Measurements from ENCODE around the gene CERK. TPM values are rescaled to one million over a fixed set of nuclear protein-coding genes. Genes with fewer than 3 reads are reported as not detected.

The CERK gene
- total RNA-seq, 2 donors from 2014 or later = 164 to 174 TPM

DNA sequence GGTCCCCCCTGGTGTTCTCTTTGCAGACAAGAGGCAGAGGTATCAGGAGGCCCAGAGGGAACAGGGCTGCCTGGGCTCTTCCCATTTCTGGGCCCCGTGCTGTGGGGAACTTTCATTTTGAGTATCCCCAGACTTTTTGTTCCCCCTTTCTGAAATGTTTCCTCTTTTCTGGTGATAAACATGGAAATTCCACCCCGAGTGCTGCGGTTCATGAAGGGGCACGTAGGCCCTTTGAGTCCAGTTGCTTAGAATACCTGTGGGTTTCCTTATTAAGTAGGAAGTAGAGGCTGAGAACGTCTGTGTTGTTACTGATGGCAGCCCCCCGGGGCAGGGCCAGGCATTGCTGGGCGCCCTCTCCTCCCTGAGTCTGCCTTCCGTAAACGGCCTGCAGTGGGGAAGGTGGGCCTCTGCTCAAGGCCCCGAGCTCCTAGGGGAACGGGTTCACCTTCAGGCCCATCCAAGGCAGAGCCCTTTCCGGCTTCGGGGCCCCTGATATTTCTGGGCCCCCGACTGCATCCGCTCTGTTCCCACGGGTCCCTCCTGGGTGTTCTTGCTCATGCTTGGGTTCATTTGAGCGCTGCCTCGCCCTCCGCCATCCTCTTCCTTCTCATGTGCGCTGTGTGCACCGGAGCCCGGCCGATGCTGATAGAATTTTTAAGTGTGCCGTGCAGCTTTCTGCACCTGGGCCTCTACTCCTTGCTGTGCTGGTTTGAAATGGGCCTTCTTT lies 36.4 kb upstream of the CERK start:
- H3K27me3 Mint-ChIP-seq = no peaks in the 10 kb centered on the region
- no peaks in the 10 kb centered on the region for H3K9me3 ChIP-seq (ENCODE audit: control insufficient read depth, low read length, poor library complexity, severe bottlenecking)
- peak overlapping the region; percentile 87 for H3K4me3 Mint-ChIP-seq
- H3K27ac Mint-ChIP-seq = peak overlapping the region; percentile 99
- ATAC-seq (peak; percentile 52), DNase-seq (no peak)
- H3K36me3 Mint-ChIP-seq (ENCODE audit: low read depth) = peaks cover 2% of the 10 kb centered on the region
- H3K4me1 Mint-ChIP-seq = peaks cover 67% of the 10 kb centered on the region

DNA sequence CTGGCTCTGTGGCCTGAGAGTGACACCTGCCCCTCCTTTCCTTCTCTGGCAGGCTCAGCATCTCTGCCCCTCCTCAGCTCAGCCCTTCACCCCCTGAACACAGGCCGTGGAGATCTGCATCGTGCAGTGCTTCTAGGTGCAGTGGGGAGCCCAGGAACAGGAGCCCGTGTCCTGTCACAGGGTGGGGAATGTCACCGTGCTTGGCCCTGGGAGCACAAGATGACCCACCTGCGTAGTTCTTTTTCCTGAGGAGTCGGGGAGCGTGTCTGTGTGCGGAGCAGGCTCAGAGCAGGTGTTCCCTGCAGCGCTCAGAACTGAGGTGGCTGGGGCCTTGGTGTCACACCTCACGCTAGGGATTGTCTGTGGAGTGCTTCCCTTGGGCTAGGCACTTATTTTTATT lies 35.0 kb upstream of the CERK start:
- Mint-ChIP-seq H3K36me3 (ENCODE audit: low read depth) (peaks cover 2% of the 10 kb centered on the region), H3K4me3 (peak overlapping the region; percentile 55), H3K4me1 (peaks cover 76% of the 10 kb centered on the region), H3K27ac (peak overlapping the region; percentile 99), H3K27me3 (no peaks in the 10 kb centered on the region)
- no peaks in the 10 kb centered on the region for H3K9me3 ChIP-seq (ENCODE audit: control insufficient read depth, low read length, poor library complexity, severe bottlenecking)
- no peak for DNase-seq
- ATAC-seq = no peak

DNA sequence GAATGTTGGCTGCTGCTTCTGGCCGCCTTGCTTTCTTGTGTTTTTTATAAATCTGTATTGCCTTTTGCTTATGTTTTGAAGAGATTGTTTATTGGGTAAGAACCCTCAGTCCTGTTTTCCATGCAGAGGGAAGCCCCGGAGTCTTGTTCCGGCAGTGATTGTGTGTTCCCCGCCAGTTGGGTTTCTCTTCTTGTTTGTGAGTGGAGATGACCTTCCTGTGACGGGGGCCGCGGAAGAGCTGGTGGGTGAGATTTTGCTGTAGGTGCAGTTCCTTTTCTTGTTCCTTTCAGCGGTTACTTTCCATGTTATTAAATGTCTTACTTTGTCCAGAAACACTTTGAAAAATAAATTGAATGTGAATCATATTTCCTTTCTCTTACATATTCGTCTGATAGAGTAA lies 32.7 kb upstream of the CERK start:
- Mint-ChIP-seq H3K4me1 (peaks cover 67% of the 10 kb centered on the region), H3K4me3 (peak overlapping the region; percentile 74), H3K27me3 (no peaks in the 10 kb centered on the region), H3K36me3 (ENCODE audit: low read depth) (peaks cover 9% of the 10 kb centered on the region), H3K27ac (peak overlapping the region; percentile 95)
- DNase-seq = no peak
- ATAC-seq = peak; percentile 24
- H3K9me3 ChIP-seq (ENCODE audit: control insufficient read depth, low read length, poor library complexity, severe bottlenecking) = no peaks in the 10 kb centered on the region

DNA sequence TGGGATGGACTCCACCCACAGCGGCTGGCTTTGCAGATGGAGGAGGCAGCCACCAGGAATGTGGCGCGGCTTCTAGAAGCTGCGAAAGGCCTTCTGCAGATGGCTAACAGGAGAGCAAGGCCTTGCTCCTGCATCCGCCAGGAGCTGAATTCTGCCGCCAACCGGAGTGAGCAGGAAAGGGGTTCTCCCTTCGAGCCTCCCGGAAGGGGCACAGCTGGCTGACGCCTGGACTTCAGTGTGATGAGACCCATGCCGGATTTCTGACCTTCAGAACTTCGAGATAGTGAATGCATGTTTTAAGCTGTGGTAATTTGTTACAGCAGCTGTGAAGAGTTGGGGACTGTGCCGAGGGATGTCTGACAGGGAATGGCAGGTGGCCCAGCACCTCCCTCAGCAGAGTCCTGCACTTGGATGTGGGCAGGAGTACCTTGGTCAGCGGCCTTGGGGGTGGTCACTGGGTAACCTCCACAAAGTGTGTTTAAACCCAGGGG lies 32.1 kb upstream of the CERK start:
- Mint-ChIP-seq H3K4me1 (peaks cover 64% of the 10 kb centered on the region), H3K4me3 (peak overlapping the region; percentile 74), H3K27me3 (no peaks in the 10 kb centered on the region), H3K27ac (peak overlapping the region; percentile 95), H3K36me3 (ENCODE audit: low read depth) (peaks cover 9% of the 10 kb centered on the region)
- no peaks in the 10 kb centered on the region for H3K9me3 ChIP-seq (ENCODE audit: control insufficient read depth, low read length, poor library complexity, severe bottlenecking)
- no peak for ATAC-seq
- no peak for DNase-seq

DNA sequence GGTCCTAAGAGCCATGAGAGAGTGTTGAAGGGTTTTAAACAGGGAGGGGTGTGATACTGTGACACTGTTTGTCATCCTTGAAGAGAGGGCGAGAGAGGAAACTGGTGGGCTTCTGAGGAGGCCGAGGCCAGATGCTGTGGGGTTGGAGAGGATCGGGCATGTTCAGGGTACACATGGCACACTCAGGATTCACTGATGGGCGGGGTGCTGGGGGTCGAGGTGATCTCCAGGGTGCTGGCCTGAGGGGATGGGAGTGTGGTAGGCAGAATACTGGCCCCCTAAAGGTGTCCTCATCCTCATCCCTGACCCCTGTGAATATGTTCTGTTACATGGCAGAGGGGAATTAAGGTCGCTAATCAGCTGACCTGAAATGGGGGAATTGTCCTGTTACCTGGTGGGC lies 31.7 kb upstream of the CERK start:
- Mint-ChIP-seq H3K27ac (peak overlapping the region; percentile 95), H3K36me3 (ENCODE audit: low read depth) (peaks cover 9% of the 10 kb centered on the region), H3K27me3 (no peaks in the 10 kb centered on the region), H3K4me3 (peak overlapping the region; percentile 19), H3K4me1 (peaks cover 63% of the 10 kb centered on the region)
- no peaks in the 10 kb centered on the region for H3K9me3 ChIP-seq (ENCODE audit: control insufficient read depth, low read length, poor library complexity, severe bottlenecking)
- no peak for ATAC-seq
- DNase-seq = no peak

DNA sequence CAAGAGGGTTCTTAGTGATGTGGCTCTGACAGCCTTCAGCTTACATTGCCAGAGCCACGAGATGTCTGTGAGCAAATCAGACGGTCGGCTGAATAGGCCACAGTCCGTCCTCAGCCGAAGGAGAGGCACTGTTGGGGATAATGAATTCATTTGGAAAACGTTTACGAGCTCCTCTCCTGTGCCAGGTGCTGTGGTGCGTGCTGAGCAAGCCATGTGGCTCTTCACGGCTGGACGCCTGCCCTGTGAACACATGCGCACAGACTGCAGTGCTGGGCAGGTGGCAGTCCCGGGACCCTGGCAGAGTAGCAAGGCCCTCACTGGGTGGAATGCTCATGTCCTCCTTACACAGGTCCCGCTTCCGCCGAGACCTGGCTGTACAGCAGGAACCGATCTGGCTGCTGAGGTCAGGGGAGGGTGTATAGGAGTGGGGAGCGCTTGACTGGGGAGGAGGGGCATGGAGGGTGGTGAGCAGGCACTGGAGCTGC lies 31.2 kb upstream of the CERK start:
- ATAC-seq = no peak
- H3K4me3 Mint-ChIP-seq = no peak overlapping the region
- H3K27me3 Mint-ChIP-seq = no peaks in the 10 kb centered on the region
- DNase-seq = no peak
- peaks cover 64% of the 10 kb centered on the region for H3K4me1 Mint-ChIP-seq
- H3K27ac Mint-ChIP-seq = peak overlapping the region; percentile 95
- H3K9me3 ChIP-seq (ENCODE audit: control insufficient read depth, low read length, poor library complexity, severe bottlenecking) = no peaks in the 10 kb centered on the region
- H3K36me3 Mint-ChIP-seq (ENCODE audit: low read depth) = peaks cover 9% of the 10 kb centered on the region

DNA sequence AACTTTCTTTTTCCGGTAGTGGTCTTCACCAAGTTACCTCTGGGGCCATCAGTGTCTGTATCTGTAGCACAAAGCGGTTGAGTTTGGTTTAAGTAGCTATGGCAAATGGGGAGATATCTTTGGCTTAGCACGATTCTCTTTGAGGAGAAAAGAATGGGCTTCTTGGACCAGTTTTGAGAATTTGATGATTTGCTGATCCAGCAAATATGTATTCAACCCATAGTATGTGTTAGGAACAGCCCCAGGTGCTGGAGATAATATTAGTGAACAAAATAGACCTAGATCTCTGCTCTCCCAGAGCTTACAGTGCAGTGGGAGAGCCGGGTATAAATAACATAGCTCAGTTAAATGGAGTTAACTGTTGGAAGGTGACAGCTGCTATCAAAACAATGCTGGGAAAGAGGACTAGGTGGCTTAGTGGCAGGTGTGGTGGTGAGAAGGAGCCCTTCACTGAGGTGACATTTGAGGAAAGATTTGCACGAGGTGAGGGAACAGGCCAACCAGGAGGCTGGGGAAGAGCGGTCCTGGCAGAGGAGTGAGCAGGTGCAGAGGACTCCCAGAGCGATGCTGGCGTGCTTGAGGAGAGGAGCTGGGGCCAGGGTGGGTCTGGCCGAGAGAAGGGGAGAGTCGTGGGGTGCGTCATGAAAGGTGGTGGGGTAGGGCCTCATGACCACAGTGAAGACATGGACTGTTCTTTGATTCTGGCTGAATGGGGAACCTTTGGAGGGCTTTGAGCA lies 29.4 kb upstream of the CERK start:
- Mint-ChIP-seq H3K27ac (peak overlapping the region; percentile 92), H3K27me3 (no peaks in the 10 kb centered on the region), H3K4me3 (no peak overlapping the region), H3K36me3 (ENCODE audit: low read depth) (peaks cover 9% of the 10 kb centered on the region), H3K4me1 (peaks cover 68% of the 10 kb centered on the region)
- no peaks in the 10 kb centered on the region for H3K9me3 ChIP-seq (ENCODE audit: control insufficient read depth, low read length, poor library complexity, severe bottlenecking)
- DNase-seq (no peak), ATAC-seq (no peak)

DNA sequence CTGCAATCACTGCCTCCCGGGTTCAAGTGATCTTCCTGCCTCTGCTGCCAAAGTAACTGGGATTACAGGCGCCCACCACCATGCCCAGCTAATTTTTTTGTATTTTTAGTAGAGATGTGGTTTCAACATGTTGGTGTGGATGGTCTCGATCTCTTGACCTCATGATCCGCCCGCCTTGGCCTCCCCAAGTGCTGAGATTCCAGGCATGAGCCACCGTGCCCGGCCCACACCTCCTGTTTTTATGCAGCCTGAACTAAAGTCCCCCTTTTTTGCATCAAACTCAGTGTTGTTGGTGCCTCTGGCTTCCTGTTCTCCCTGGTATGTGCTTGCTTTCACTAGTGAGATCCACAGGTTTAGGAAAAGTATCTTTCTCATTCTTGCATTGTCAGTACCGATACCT lies 28.6 kb upstream of the CERK start:
- H3K36me3 Mint-ChIP-seq (ENCODE audit: low read depth) = peaks cover 9% of the 10 kb centered on the region
- no peak for DNase-seq
- no peaks in the 10 kb centered on the region for H3K27me3 Mint-ChIP-seq
- peaks cover 73% of the 10 kb centered on the region for H3K4me1 Mint-ChIP-seq
- no peak for ATAC-seq
- H3K27ac Mint-ChIP-seq = peak overlapping the region; percentile 92
- no peaks in the 10 kb centered on the region for H3K9me3 ChIP-seq (ENCODE audit: control insufficient read depth, low read length, poor library complexity, severe bottlenecking)
- no peak overlapping the region for H3K4me3 Mint-ChIP-seq

DNA sequence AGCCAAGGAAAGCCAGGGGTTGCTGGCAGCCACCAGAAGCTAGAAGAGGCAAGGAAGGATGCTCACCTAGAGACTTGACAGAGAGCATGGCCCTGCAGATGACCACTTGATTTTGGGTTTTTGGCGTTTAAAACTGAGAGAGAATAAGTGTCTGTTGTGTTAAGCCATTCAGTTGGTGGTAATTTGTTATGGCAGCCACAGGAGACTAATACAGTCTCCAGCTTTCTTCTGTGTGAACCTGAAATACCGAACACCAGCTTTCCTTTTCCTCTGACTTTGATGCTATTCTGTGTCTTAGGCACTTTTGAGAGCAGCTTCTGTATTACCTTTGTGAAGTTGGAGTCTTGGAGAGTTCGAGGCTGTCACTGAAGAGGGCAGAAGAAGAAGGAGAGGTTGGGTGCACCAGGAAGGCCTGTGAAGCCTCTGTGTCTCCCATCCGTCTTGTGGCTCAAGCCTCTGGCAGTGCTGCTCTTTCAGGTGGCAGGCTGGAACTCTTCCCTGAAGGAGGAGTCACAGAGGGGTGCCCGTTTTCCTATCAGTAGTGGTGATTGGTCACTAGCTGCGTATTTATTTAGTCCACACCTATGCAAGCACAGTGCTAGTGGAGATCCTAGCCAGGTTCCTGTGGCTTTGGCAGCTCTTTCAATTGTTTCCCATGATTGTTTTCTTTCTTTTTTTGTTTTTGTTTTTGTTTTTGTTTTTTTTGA lies 26.9 kb upstream of the CERK start:
- peaks cover 9% of the 10 kb centered on the region for H3K36me3 Mint-ChIP-seq (ENCODE audit: low read depth)
- H3K4me3 Mint-ChIP-seq = peak overlapping the region; percentile 97
- no peak for ATAC-seq

DNA sequence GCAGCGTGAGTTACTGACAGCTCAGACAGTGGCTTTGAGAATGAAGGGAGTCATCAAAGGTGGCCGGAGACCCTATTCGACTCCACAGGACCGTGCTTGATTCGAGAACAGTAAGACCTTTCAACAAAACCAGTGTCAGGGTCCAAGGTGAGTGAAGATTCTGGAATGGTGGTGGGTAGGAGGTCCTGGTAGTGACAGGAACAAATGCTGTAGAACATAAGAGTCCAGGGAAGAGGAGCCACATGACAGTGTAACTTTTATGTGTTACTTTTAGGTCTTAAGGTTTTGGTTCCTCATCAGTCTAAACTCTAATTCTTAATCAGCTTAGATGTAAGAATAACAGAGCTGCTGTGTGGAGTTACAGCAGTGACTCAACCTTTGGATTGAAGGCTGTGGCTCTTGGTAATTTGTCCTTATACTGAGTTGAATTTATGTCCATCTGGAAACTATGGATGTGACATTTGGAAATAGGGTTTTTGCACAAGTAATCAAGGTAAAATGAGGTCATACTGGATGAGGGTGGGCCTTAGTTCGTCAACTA lies 26.2 kb upstream of the CERK start:
- no peak for ATAC-seq
- peaks cover 6% of the 10 kb centered on the region for H3K36me3 Mint-ChIP-seq (ENCODE audit: low read depth)
- DNase-seq = no peak

More for the DNA sequence above, 26.9 kb upstream of the CERK start:
- Mint-ChIP-seq H3K4me1 (peaks cover 62% of the 10 kb centered on the region), H3K27me3 (no peaks in the 10 kb centered on the region), H3K27ac (peak overlapping the region; percentile 100)
- no peaks in the 10 kb centered on the region for H3K9me3 ChIP-seq (ENCODE audit: control insufficient read depth, low read length, poor library complexity, severe bottlenecking)
- no peak for DNase-seq

DNA sequence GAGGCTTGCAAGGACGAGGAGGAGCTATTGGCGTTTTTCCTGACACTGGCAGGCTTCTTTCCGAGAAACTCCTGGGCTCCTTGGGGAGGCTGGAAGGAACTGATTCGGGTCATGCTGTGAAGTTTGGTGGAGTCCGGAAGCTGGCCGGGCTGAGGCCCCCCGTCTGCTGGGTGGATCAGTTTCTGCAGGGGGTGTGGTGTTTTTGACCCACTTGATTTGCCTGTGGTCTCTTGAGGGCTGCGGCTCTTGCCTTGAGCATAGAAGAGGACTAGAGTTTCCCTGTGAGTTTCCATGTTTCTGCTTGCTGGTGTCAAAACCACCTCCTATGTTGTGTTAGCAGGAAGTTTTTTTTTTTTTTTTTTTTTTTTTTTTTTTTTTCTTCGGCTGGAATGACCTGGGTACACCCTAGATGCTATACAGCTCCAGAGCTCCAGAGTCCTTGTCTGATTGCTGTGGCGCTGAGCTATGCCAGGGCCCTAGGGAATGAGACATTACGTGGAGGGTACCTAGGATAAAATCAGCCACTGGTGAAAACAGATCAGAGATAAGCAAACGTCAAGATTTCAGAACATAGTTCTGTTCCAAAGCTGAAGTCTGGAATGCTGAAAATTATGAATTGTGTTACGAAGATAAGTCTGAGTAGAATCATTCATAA lies 25.1 kb upstream of the CERK start:
- H3K27me3 Mint-ChIP-seq = no peaks in the 10 kb centered on the region
- H3K9me3 ChIP-seq (ENCODE audit: control insufficient read depth, low read length, poor library complexity, severe bottlenecking) = no peaks in the 10 kb centered on the region
- H3K27ac Mint-ChIP-seq = peak overlapping the region; percentile 100
- H3K4me1 Mint-ChIP-seq = peaks cover 54% of the 10 kb centered on the region
- peaks cover 6% of the 10 kb centered on the region for H3K36me3 Mint-ChIP-seq (ENCODE audit: low read depth)
- DNase-seq (peak in 2 of 3 donors; percentile 33 to 44), ATAC-seq (peak; percentile 58)
- peak overlapping the region; percentile 97 for H3K4me3 Mint-ChIP-seq

More for the DNA sequence above, 26.2 kb upstream of the CERK start:
- peaks cover 55% of the 10 kb centered on the region for H3K4me1 Mint-ChIP-seq
- peak overlapping the region; percentile 97 for H3K4me3 Mint-ChIP-seq
- H3K9me3 ChIP-seq (ENCODE audit: control insufficient read depth, low read length, poor library complexity, severe bottlenecking) = no peaks in the 10 kb centered on the region
- H3K27ac Mint-ChIP-seq = peak overlapping the region; percentile 100
- H3K27me3 Mint-ChIP-seq = no peaks in the 10 kb centered on the region

DNA sequence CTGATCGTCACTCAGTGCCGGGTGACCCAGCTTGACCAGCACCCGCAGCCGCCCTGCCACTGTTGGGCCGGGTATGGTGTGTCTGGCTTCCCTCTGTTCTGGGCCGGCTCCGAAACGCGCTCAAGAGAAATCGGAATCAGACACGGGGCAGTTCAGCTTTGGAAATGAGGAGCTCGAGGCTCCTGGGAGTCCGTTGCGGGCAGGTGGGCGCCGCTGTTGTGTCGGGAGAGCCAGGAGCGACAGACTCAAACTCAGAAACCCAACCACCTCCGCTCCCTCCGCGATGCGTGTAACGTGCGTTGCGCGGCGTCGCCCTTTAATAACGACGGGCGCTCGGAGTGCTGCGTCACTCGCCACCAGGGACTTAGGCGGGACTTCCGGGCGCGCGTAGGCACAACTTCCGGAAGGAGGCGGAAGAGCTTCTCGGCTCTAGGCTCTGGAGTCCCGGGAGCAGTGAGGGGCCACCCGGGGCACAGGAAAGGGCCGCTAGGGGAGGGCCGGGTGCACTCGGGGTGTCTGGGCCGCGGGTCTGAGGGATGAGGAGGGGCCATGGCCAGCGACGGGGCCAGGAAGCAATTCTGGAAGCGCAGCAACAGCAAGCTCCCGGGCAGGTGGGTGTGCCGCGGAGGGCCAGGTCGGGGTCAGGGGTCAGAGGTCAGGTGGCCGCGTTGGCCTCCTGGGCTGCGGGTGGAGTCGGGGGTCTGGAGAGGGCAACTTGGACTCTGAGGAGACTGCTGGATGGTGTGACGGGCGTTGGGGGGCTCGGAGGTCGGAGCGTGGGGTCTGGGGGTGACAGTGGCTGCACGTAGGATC lies 24.4 kb upstream of the CERK start, which contains the start of gene TBC1D22A:
TBC1D22A (plus strand) TSS at position 413 of the 813 bp plus-strand sequence; CDS start at position 550, 137 bp downstream.
- Mint-ChIP-seq H3K27me3 (no peaks in the 10 kb centered on the region), H3K36me3 (ENCODE audit: low read depth) (peaks cover 1% of the 10 kb centered on the region), H3K27ac (peak within 1 kb of the TSS; percentile 100), H3K4me3 (peak within 1 kb of the TSS; percentile 97), H3K4me1 (peaks cover 48% of the 10 kb centered on the region)
- ATAC-seq (peak; percentile 92), DNase-seq (peak; percentile 87 to 94 (median 89))
- H3K9me3 ChIP-seq (ENCODE audit: control insufficient read depth, low read length, poor library complexity, severe bottlenecking) = no peaks in the 10 kb centered on the region

Data from T-helper 17 cell (primary cell).